ENCODE data around the gene IL1B.

GRCh38 chr2:112881217-112881985, 44.8 kb upstream of the IL1B start:
- TF ChIP-seq REST (IDR thresholded peaks at IDR 0.05; ENCODE audit: insufficient read depth in 1 of 2, low read depth in 2 of 2, low read length in 1 of 2), result no peak
- no peak for TF ChIP-seq POLR2AphosphoS5 (IDR thresholded peaks at IDR 0.05; ENCODE audit: low read depth, low read length)
- TF ChIP-seq CTCF (IDR thresholded peaks at IDR 0.05), result no peak
